Measurements from ENCODE around the gene KIF17. TPM values are rescaled to one million over a fixed set of nuclear protein-coding genes. Genes with fewer than 3 reads are reported as not detected.

Gene KIF17
- total RNA-seq, 1 experiment from 2014 or later, result 5.1 TPM

DNA sequence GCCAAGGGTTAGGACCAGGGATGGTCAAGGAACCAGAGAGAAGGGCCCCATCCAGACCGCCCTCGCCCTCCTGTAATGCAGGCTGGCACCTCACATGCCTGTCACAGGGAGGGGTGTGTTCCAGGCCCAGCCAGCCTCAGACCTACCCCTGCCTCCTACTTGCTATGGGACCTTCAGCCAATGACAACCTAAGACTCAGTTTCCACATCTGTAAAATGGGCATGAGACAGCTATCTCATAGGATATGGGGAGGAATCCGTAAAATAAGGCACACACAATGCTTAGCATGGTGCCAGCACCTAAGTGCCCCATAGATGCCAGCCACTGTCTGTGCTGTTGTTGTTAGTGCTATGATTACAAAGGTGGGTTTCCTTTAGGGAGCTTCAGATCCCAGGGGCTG lies 7.9 kb downstream of the KIF17 start:
- no peak overlapping the region for H4K91ac ChIP-seq (ENCODE audit: insufficient read length, low read depth, low read length)
- H2BK120ac ChIP-seq (ENCODE audit: low read depth, low read length, poor library complexity, severe bottlenecking), result no peak overlapping the region
- H3K4me1 ChIP-seq (ENCODE audit: insufficient read depth, low read length), result no peaks in the 10 kb centered on the region
- H3K23ac ChIP-seq (ENCODE audit: insufficient read length, low read depth, low read length), result no peak overlapping the region
- no peak overlapping the region for H3K4me2 ChIP-seq (ENCODE audit: insufficient read depth, insufficient read length, low read length)
- no peaks in the 10 kb centered on the region for H3K79me2 ChIP-seq (ENCODE audit: insufficient read depth, low read length)
- no CpG with 5 or more reads among the region's 3 CpGs for WGBS (ENCODE audit: extremely low coverage, insufficient read length, low lambda C conversion rate)
- no peaks in the 10 kb centered on the region for H3K79me1 ChIP-seq (ENCODE audit: insufficient read depth, low read depth, low read length, poor library complexity, severe bottlenecking)
- no peak overlapping the region for H2BK12ac ChIP-seq (ENCODE audit: insufficient read length, low read depth, low read length)
- Mint-ChIP-seq H3K27ac (no peak overlapping the region; a peak in 1 of 7 replicates), H3K9me3 (no peaks in the 10 kb centered on the region), H3K36me3 (ENCODE audit: insufficient read depth in 1 of 3, low read depth in 3 of 3) (peaks cover 5 to 24% (median 6%) of the 10 kb centered on the region in 3 experiments; a peak in 4 of 7 replicates), H3K27me3 (ENCODE audit: low read depth) (no peaks in the 10 kb centered on the region), H3K4me3 (no peak overlapping the region), H3K4me1 (no peaks in the 10 kb centered on the region)
- H3K14ac ChIP-seq (ENCODE audit: insufficient read depth, low read length), result no peak overlapping the region
- no peak overlapping the region for H2AFZ ChIP-seq (ENCODE audit: low read length)
- DNase-seq, result no peak
- H2BK20ac ChIP-seq (ENCODE audit: low read depth, low read length, poor library complexity, severe bottlenecking), result no peak overlapping the region
- no peak overlapping the region for H4K5ac ChIP-seq (ENCODE audit: insufficient read length, low read depth, low read length)
- H3K9ac ChIP-seq (ENCODE audit: extremely low read depth, insufficient read length, low read length), result no peak overlapping the region
- H3K9me3 ChIP-seq (ENCODE audit: control insufficient read depth, low read depth, low read length), result no peaks in the 10 kb centered on the region
- no peaks in the 10 kb centered on the region for H3K27me3 ChIP-seq (ENCODE audit: insufficient read depth, low read length)
- H3K4ac ChIP-seq (ENCODE audit: low read depth, low read length), result no peak overlapping the region
- H3K27ac ChIP-seq (ENCODE audit: insufficient read length, low read depth, low read length), result no peak overlapping the region
- no peak overlapping the region for H3K18ac ChIP-seq (ENCODE audit: insufficient read length, low read depth, low read length)
- H3K56ac ChIP-seq (ENCODE audit: insufficient read length, low read depth, low read length), result no peak overlapping the region
- H4K8ac ChIP-seq (replicated peaks; ENCODE audit: insufficient read length, low read depth, low read length), result no peak overlapping the region
- no peak overlapping the region for H2AK5ac ChIP-seq (ENCODE audit: insufficient read length, low read length)
- H2BK5ac ChIP-seq (ENCODE audit: insufficient read length, low read length), result no peak overlapping the region
- H3K23me2 ChIP-seq (ENCODE audit: insufficient read length, low read depth, low read length, poor library complexity, severe bottlenecking), result no peaks in the 10 kb centered on the region
- H2BK15ac ChIP-seq (ENCODE audit: low read depth, low read length), result no peak overlapping the region
- no peak overlapping the region for H3T11ph ChIP-seq (ENCODE audit: low read length)
- TF ChIP-seq, protein P1, sequence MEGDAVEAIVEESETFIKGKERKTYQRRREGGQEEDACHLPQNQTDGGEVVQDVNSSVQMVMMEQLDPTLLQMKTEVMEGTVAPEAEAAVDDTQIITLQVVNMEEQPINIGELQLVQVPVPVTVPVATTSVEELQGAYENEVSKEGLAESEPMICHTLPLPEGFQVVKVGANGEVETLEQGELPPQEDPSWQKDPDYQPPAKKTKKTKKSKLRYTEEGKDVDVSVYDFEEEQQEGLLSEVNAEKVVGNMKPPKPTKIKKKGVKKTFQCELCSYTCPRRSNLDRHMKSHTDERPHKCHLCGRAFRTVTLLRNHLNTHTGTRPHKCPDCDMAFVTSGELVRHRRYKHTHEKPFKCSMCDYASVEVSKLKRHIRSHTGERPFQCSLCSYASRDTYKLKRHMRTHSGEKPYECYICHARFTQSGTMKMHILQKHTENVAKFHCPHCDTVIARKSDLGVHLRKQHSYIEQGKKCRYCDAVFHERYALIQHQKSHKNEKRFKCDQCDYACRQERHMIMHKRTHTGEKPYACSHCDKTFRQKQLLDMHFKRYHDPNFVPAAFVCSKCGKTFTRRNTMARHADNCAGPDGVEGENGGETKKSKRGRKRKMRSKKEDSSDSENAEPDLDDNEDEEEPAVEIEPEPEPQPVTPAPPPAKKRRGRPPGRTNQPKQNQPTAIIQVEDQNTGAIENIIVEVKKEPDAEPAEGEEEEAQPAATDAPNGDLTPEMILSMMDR (conservative IDR thresholded peaks at IDR 0.05), result no peak
- H4K20me1 ChIP-seq (ENCODE audit: control insufficient read depth, insufficient read depth, insufficient read length), result no peaks in the 10 kb centered on the region

Measured in H9 (cell line).